A549 (cell line): ENCODE measurements around the gene MMP15. TPM values are rescaled to one million over a fixed set of nuclear protein-coding genes. Genes with fewer than 3 reads are reported as not detected.

Experiments used
- ATAC-seq, 2 experiments: fragments of 200-7000 bp in 1 of 2; fragments of >200 bp in 1 of 2; cut with Nextera tagmentation in 1 of 2; cut with Tn5 transposase in 1 of 2; 3 replicates each; pipeline versions ENCODE4 v1.8.0 to v1.9.1; 2018 to 2020; ENCODE audit warnings: mild to moderate bottlenecking in 1 of 2, moderate library complexity in 1 of 2
- CTCF ChIA-PET: fragments of 300-600 bp; sonication (Branson Sonifier 250); formaldehyde crosslinking; extraction: SDS; loops from one replicate; lab custom pipeline; 2021; ENCODE audit warnings: antibody characterized with exemption, inconsistent platforms; lab: Yijun Ruan, JAX
- POLR2A ChIA-PET: fragments of 350-600 bp; formaldehyde crosslinking; extraction: SDS; loops from one replicate; lab custom pipeline; 2021; ENCODE audit warnings: antibody characterized with exemption, inconsistent platforms; lab: Yijun Ruan, JAX
- DNase-seq, 2 experiments: peaks; one replicate each; pipeline versions ENCODE4 v3.0.0 to v3.0.0-alpha.2; 2011 to 2016; ENCODE audit warnings: low read depth in 1 of 2, low spot score in 1 of 2
- FAIRE-seq: peaks from 2 replicates; lab custom pipeline; 2011; peaks lifted over from hg19 to GRCh38; lab: Jason Lieb, UNC
- H3K27ac ChIP-seq, 2 experiments: fragments of >200 bp; sonication (Bioruptor Twin); formaldehyde crosslinking; 3 replicates each; pipeline ENCODE4 v1.5.1; 2016 to 2017
- H3K4me1 ChIP-seq: fragments of >200 bp; sonication (Bioruptor Twin); formaldehyde crosslinking; 3 replicates; pipeline ENCODE4 v1.6.1; 2016
- H3K4me2 ChIP-seq: fragments of >200 bp; sonication (Bioruptor Twin); formaldehyde crosslinking; 3 replicates; pipeline ENCODE4 v1.6.1; 2016
- H3K4me3 ChIP-seq: fragments of >200 bp; sonication (Bioruptor Twin); formaldehyde crosslinking; 3 replicates; pipeline ENCODE4 v1.5.1; 2016
- H3K9me3 ChIP-seq: fragments of >200 bp; sonication (Bioruptor Twin); formaldehyde crosslinking; 3 replicates; pipeline ENCODE4 v1.6.1; 2016
- BHLHE40 ChIP-seq: IDR thresholded peaks from 2 replicates; pipeline ENCODE4 v1.6.1; 2012; ENCODE audit warnings: low read depth, low read length, inconsistent platforms
- CHD2 ChIP-seq: fragments of 150-350 bp; IDR thresholded peaks from 2 replicates; pipeline ENCODE4 v1.6.1; 2014; ENCODE audit warnings: low read length; ENCODE audit not compliant: partially characterized antibody
- CTCF ChIP-seq: fragments of >200 bp; sonication (Bioruptor Twin); formaldehyde crosslinking; IDR thresholded peaks from 3 replicates; pipeline ENCODE4 v1.5.1; 2016
- ESRRA ChIP-seq: fragments of 150-350 bp; IDR thresholded peaks from 2 replicates; pipeline ENCODE4 v1.6.1; 2014; ENCODE audit warnings: mild to moderate bottlenecking, low read length, borderline replicate concordance
- FOSB ChIP-seq: fragments of 250-450 bp; sonication (Bioruptor Pico); IDR thresholded peaks from 2 replicates; pipeline ENCODE4 v1.5.0; 2020; ENCODE audit warnings: mild to moderate bottlenecking, moderate library complexity
- FOSL2 ChIP-seq, 2 experiments: fragments of 450-650 bp in 1 of 2; fragments of >200 bp in 1 of 2; sonication (Bioruptor Twin) in 1 of 2; formaldehyde crosslinking; IDR thresholded peaks; 2 replicates each; pipeline versions ENCODE4 v1.5.0 to v1.6.1; 2016 to 2020; ENCODE audit warnings: mild to moderate bottlenecking in 1 of 2, moderate library complexity in 1 of 2
- HES2 ChIP-seq: fragments of >200 bp; sonication (Bioruptor Twin); formaldehyde crosslinking; IDR thresholded peaks from 2 replicates; pipeline ENCODE4 v1.6.1; 2016
- HEYL ChIP-seq: fragments of 250-450 bp; sonication (Bioruptor Pico); IDR thresholded peaks from 2 replicates; pipeline ENCODE4 v1.8.0; 2021; ENCODE audit warnings: mild to moderate bottlenecking, moderate library complexity
- HMGXB4 ChIP-seq: fragments of 250-450 bp; sonication (Bioruptor Pico); IDR thresholded peaks from 2 replicates; pipeline ENCODE4 v1.5.0; 2021; ENCODE audit warnings: mild to moderate bottlenecking, moderate library complexity, borderline replicate concordance
- HOXB13 ChIP-seq: fragments of 250-450 bp; sonication (Bioruptor Pico); IDR thresholded peaks from 2 replicates; pipeline ENCODE4 v1.5.0; 2020; ENCODE audit warnings: low read depth, mild to moderate bottlenecking, moderate library complexity
- MAFK ChIP-seq: fragments of 450-650 bp; IDR thresholded peaks from 2 replicates; pipeline ENCODE4 v1.6.1; 2014; ENCODE audit not compliant: partially characterized antibody
- NFE2L2 ChIP-seq: fragments of 150-350 bp; conservative IDR thresholded peaks from 2 replicates; pipeline ENCODE4 v1.6.1; 2014; ENCODE audit warnings: low read length
- NPAS2 ChIP-seq: fragments of 250-450 bp; sonication (Bioruptor Pico); IDR thresholded peaks from 2 replicates; pipeline ENCODE4 v1.8.0; 2022; ENCODE audit warnings: mild to moderate bottlenecking, moderate library complexity, borderline replicate concordance
- PHF8 ChIP-seq: fragments of 200-600 bp; sonication (generic); IDR thresholded peaks from 2 replicates; pipeline ENCODE4 v1.6.1; 2016; ENCODE audit warnings: low read depth, mild to moderate bottlenecking, antibody characterized with exemption, moderate library complexity, borderline replicate concordance
- POLR2AphosphoS2 ChIP-seq: conservative IDR thresholded peaks from 2 replicates; pipeline ENCODE4 v1.6.1; 2012; ENCODE audit warnings: low read length, improper control_type of control experiment, inconsistent platforms
- REST ChIP-seq: fragments of 200-600 bp; sonication (generic); IDR thresholded peaks from 2 replicates; pipeline ENCODE4 v1.6.1; 2016; ENCODE audit warnings: antibody characterized with exemption, mild to moderate bottlenecking, moderate library complexity
- SREBF2 ChIP-seq: fragments of 450-650 bp; IDR thresholded peaks from 2 replicates; pipeline ENCODE4 v1.6.1; 2014; ENCODE audit warnings: mild to moderate bottlenecking, moderate library complexity
- ZC3H11A ChIP-seq: fragments of 450-650 bp; IDR thresholded peaks from 2 replicates; pipeline ENCODE4 v1.6.1; 2014; ENCODE audit warnings: antibody characterized with exemption, mild to moderate bottlenecking
- ZFP36 ChIP-seq: fragments of 450-650 bp; IDR thresholded peaks from 2 replicates; pipeline ENCODE4 v1.6.1; 2014; ENCODE audit warnings: borderline replicate concordance; ENCODE audit not compliant: partially characterized antibody
- WGBS: methylation state at CpG from one replicate; pipeline ENCODE4 v1.1.6; 2017; ENCODE audit errors: missing lambda C conversion rate; 5-methylcytosine and 5-hydroxymethylcytosine counted together
- polyA plus RNA-seq, 4 experiments: library from polyadenylated mRNA; depleted of rRNA in 3 of 4; stranded (reverse); fragments of >200 nt; fragmentation: RNase III in 1 of 4; extraction: RNeasy Plus Mini Kit Qiagen cat#74134 plus additional on column Dnase treatment in 1 of 4; gene quantifications; 2 replicates in 3 of 4; 3 replicates in 1 of 4; pipeline ENCODE4 v1.2.3, GENCODE V29; 2011 to 2017
- TF ChIP-seq, protein P1 (sequence below): IDR thresholded peaks from 2 replicates; pipeline ENCODE4 v1.6.1; 2012

MMP15 gene
- polyA plus RNA-seq, 2 of the 4 experiments (the other 2 are of a cell fraction) = 4.3 to 11.2 TPM

DNA sequence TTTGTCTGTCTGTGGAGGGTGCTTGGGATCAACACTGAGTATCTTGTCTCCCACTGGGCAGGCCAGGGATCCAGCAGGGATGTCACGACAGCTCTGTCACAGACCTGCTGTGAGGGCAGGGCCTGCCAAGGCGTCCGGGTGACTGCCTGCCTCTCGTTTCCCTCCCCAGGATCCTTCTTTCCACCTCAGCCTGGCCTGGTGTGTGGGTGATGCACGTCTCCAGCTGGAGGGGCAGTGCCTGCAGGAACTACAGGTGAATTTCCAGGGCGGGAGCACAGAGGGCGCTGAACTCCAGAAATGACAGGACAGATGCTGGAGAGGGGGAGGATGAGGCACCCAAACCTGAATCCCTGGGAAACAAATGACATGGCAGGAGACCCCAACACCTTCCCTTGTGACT, 6.8 kb upstream of the MMP15 start:
- ATAC-seq (peak in 1 of 2 experiments; percentile 41; a peak in 2 of 6 replicates), FAIRE-seq (no peak), DNase-seq (no peak)
- H3K9me3 ChIP-seq = no peaks in the 10 kb centered on the region
- peaks cover 13% of the 10 kb centered on the region; the same call in 1 of the 3 replicates for H3K4me1 ChIP-seq
- WGBS = 65% methylated on average over 7 of the region's 7 CpGs
- no peak overlapping the region for H3K4me2 ChIP-seq
- H3K4me3 ChIP-seq = no peak overlapping the region
- ChIA-PET POLR2A (no interaction called here), CTCF (interaction anchor here (0.9 to 2.8 kb wide), 11 partner anchors 8 to 127 kb away, joined by 3 to 37 read pairs (median 4); partner anchors contain the start of gene CFAP20)
- H3K27ac ChIP-seq = no peak overlapping the region
- TF ChIP-seq HEYL (CRISPR knock-in tag) (no peak), CTCF (0 out of 3 replicates have a peak, but pooled peaks have one; percentile 6)

GRCh38 chr16:58019866-58020538, 5.6 kb upstream of the MMP15 start:
- ChIA-PET CTCF (interaction anchor here (0.6 to 2.8 kb wide), 11 partner anchors 9 to 132 kb away, joined by 3 to 37 read pairs (median 4); partner anchors contain the start of gene CFAP20), POLR2A (no interaction called here)
- Histone ChIP-seq H3K27ac (no peak overlapping the region), H3K9me3 (no peaks in the 10 kb centered on the region), H3K4me1 (peaks cover 15% of the 10 kb centered on the region; the same call in 2 of the 3 replicates), H3K4me2 (no peak overlapping the region), H3K4me3 (no peak overlapping the region)
- TF ChIP-seq POLR2AphosphoS2 (no peak), FOSB (CRISPR knock-in tag) (no peak), SREBF2 (no peak), NPAS2 (no peak), PHF8 (no peak), MAFK (no peak), ESRRA (no peak), HOXB13 (no peak), BHLHE40 (no peak), FOSL2 (IDR thresholded peaks at IDR 0.05) (no peak), FOSL2 (CRISPR knock-in tag; IDR thresholded peaks at IDR 0.05) (no peak), HES2 (no peak), REST (no peak), ZC3H11A (no peak), CHD2 (no peak), HMGXB4 (CRISPR knock-in tag) (no peak), NFE2L2 (no peak), ZFP36 (no peak)
- TF ChIP-seq, protein P1, sequence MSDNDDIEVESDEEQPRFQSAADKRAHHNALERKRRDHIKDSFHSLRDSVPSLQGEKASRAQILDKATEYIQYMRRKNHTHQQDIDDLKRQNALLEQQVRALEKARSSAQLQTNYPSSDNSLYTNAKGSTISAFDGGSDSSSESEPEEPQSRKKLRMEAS = no peak
- no peak for DNase-seq
- no peak for FAIRE-seq
- no peak for ATAC-seq
- 75% methylated on average over 6 of the region's 8 CpGs for WGBS
